Activated CD4-positive, alpha-beta memory T cell treated with anti-CD3 and anti-CD28 coated beads for 36 hours (primary cell): ENCODE data around the gene PARVA. TPM values are rescaled to one million over a fixed set of nuclear protein-coding genes. Genes with fewer than 3 reads are reported as not detected.
"Not testable (repeated sequence)": the region's sequence is repeated elsewhere in the genome, so short reads cannot be mapped to it uniquely, and the experiment has no call there.

Experiments used
- CTCF ChIA-PET: fragments of 350-600 bp; sonication (Branson Sonifier 250); formaldehyde crosslinking; loops from one replicate; lab custom pipeline; 2021; ENCODE audit warnings: antibody characterized with exemption, inconsistent platforms; lab: Charles Lee
- POLR2A ChIA-PET: fragments of 350-600 bp; sonication (Branson Sonifier 250); formaldehyde crosslinking; loops from one replicate; lab custom pipeline; 2021; ENCODE audit warnings: antibody characterized with exemption; lab: Charles Lee
- DNase-seq: peaks from one replicate; pipeline ENCODE4 v3.0.0-alpha.2; 2020
- H3K27ac Mint-ChIP-seq: one replicate; pipeline ENCODE4 v1.8.0; 2021; ENCODE audit warnings: mixed read lengths
- H3K27me3 Mint-ChIP-seq: one replicate; pipeline ENCODE4 v1.8.0; 2021; ENCODE audit warnings: mixed read lengths
- H3K36me3 Mint-ChIP-seq: one replicate; pipeline ENCODE4 v1.8.0; 2021; ENCODE audit warnings: mixed read lengths
- H3K4me1 Mint-ChIP-seq: one replicate; pipeline ENCODE4 v1.8.0; 2021; ENCODE audit warnings: low read depth, mixed read lengths
- H3K4me3 Mint-ChIP-seq: one replicate; pipeline ENCODE4 v1.8.0; 2021; ENCODE audit warnings: mild to moderate bottlenecking, mixed read lengths
- H3K9me3 Mint-ChIP-seq: one replicate; pipeline ENCODE4 v1.8.0; 2021; ENCODE audit warnings: mixed read lengths
- intact Hi-C: fragments of 100-400 bp; cut with micrococcal nuclease; formaldehyde crosslinking; loops from one replicate; pipeline ENCODE4 v1.15.1; 2023
- total RNA-seq, 2 experiments: library from RNA; stranded (reverse); gene quantifications; one replicate each; pipeline ENCODE4 v1.2.3, GENCODE V29; 2021

The PARVA gene
- total RNA-seq, 2 experiments from 2014 or later, result 0.33 to 0.41 TPM

DNA sequence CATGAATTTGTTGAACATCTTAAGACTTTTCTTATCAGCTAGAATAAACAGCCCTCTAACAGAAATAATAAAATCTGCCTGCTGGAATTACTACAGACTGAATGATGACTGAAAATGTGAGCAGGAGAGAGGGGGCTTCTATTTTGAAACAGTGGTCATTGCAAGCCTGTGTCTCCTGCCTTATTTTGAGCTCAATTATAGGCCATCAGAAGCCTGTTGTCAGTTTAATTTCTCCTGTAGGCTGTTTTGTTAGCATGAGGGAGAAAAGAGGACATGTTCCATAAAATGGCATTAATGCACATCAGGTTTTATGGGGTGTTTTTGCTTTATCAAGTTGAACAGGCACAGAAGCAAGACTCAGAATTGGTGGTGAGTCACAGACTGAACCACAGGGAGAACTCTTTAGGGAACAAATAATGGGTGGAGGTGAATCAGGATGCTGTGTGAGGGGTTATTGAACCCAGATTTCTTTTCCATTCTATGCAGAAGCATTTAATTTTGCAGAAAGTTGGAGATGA, 129.1 kb downstream of the PARVA start:
- Mint-ChIP-seq H3K9me3 (no peaks in the 10 kb centered on the region), H3K4me3 (no peak overlapping the region), H3K36me3 (no peaks in the 10 kb centered on the region), H3K27ac (no peak overlapping the region), H3K4me1 (no peaks in the 10 kb centered on the region), H3K27me3 (peaks cover 2% of the 10 kb centered on the region)
- ChIA-PET CTCF (no interaction called here), POLR2A (no interaction called here)
- intact Hi-C loops, result no loop called here
- DNase-seq, result no peak

DNA sequence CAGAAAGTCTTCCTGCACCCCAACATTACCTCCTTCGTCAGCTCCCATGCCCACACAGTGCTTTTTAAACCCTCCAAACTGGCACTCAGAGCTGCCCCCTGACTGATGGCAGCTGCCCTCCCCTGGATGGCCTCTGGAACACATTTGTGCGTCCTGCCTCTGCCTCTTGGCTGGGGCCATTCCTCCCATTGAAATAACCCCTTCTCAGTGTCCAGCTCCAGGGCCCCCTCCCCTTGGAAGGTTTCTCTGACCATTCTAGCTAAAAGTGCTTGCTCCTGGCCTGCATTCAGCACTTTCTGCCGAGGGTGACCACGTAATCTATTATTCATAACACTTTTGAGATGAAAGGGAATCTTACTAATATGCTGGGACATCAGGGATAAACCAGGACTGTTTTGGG, 130.0 kb downstream of the PARVA start:
- Mint-ChIP-seq H3K9me3 (no peaks in the 10 kb centered on the region), H3K27ac (no peak overlapping the region), H3K36me3 (no peaks in the 10 kb centered on the region), H3K4me3 (no peak overlapping the region), H3K4me1 (no peaks in the 10 kb centered on the region), H3K27me3 (peaks cover 2% of the 10 kb centered on the region)
- ChIA-PET POLR2A (no interaction called here), CTCF (no interaction called here)
- intact Hi-C loops, result no loop called here
- no peak for DNase-seq

DNA sequence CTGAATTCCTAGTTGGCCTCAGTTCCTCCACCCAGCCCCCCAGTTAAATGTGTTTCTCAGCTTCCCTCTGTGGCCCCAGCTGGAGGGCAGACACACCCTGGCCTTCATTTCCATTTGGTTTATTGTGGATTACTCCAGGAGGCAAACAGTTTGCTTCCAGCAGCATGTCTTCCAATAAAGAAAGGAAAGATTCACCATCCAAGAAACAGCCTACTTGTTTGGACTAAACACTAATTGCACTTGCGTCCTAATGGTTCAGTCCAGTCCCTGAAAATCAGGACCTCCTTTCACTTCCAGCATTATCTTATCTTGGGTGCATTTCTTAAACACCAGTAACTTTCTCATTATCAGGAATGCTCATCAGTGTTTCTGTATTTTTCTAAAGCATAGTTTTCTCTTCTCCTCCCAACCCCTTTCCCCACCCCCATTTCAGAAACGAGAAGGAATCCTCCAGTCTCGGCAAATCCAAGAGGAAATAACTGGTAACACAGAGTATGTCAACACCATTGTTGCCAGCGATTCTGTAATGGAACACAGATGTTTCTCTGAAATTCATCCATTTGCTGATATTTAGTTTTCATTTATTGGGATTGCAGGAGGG, 130.9 kb downstream of the PARVA start:
- Mint-ChIP-seq H3K9me3 (no peaks in the 10 kb centered on the region), H3K4me3 (no peak overlapping the region), H3K27me3 (peaks cover 2% of the 10 kb centered on the region), H3K27ac (no peak overlapping the region), H3K4me1 (no peaks in the 10 kb centered on the region), H3K36me3 (no peaks in the 10 kb centered on the region)
- intact Hi-C loops, result no loop called here
- ChIA-PET CTCF (no interaction called here), POLR2A (no interaction called here)
- DNase-seq, result no peak

DNA sequence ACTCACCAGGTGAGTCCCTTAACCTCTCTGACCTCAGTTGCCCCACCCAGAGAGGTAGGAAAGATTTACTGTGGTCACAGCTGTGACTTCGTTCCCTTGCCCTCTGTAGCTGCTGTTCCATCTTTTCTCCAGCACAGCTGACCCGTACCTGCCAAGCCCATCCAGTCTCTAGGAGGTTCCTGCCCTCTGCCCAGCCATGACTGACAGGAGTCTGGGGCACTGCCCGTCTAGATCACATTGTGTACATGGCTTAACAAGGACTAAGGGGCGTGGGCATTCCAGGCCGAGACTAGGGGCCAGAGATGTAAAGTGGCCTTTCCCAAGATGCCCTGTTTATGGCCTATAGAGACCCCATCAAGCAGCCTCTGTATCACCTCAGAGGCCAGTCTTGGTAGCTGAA, 132.0 kb downstream of the PARVA start:
- Mint-ChIP-seq H3K9me3 (no peaks in the 10 kb centered on the region), H3K4me3 (no peak overlapping the region), H3K36me3 (no peaks in the 10 kb centered on the region), H3K27ac (no peak overlapping the region), H3K4me1 (no peaks in the 10 kb centered on the region), H3K27me3 (peaks cover 2% of the 10 kb centered on the region)
- no peak for DNase-seq
- ChIA-PET POLR2A (no interaction called here), CTCF (no interaction called here)
- intact Hi-C loops, result no loop called here

DNA sequence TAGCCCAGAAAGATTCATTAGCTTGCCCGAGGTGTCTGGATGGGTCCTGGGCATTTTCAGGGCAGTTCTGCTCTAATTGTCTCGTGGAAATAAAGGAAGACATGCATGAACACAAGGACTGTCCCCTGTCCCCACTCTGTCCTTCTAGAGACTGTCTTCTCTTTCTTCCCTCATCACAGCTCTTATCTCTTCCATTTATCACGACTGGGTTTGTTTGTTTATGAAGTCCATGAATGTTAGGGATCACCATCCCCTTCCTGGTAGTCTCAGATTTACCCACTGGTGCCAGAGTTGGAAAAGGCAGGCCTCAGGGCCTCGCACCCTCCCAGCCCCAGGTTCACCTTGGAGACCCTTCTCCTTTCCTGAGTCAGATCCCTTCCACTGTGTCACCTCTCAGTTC, 134.8 kb downstream of the PARVA start:
- Mint-ChIP-seq H3K36me3 (no peaks in the 10 kb centered on the region), H3K27ac (no peak overlapping the region)
- CTCF ChIA-PET, result no interaction called here

DNA sequence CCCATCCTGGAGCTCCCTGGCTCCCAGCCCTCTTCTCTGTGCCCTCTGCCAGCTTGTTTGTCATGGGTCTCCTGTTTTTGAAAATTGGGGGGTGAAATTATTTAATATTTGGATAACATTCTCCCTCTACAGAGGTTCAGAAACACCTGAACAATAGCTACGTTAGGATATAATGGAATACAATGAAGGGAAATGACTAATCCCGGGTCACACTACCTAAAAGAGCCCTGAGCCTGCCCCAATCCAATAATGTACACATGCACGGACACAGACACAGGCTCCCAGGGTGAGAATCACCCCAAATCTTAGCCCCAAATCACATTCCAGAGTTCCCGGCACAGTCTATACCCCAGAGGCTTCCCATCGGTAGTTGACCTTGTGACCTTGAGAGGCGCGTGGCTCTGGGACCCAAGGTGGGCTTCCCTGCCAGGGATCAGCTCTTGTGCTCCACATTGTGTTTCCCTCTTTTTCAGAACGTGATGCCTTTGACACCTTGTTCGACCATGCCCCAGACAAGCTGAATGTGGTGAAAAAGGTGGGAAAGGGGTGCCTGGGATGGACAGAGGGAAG, 135.5 kb downstream of the PARVA start:
- H3K27me3 Mint-ChIP-seq, result peaks cover 2% of the 10 kb centered on the region
- H3K27ac Mint-ChIP-seq, result no peak overlapping the region
- no peaks in the 10 kb centered on the region for H3K4me1 Mint-ChIP-seq
- intact Hi-C loops, result no loop called here
- DNase-seq, result no peak
- H3K9me3 Mint-ChIP-seq, result no peaks in the 10 kb centered on the region
- ChIA-PET CTCF (no interaction called here), POLR2A (no interaction called here)
- H3K4me3 Mint-ChIP-seq, result no peak overlapping the region
- no peaks in the 10 kb centered on the region for H3K36me3 Mint-ChIP-seq

More for the DNA sequence above, 134.8 kb downstream of the PARVA start:
- POLR2A ChIA-PET, result no interaction called here
- H3K27me3 Mint-ChIP-seq, result peaks cover 2% of the 10 kb centered on the region
- H3K9me3 Mint-ChIP-seq, result no peaks in the 10 kb centered on the region
- intact Hi-C loops, result no loop called here
- no peak for DNase-seq
- H3K4me3 Mint-ChIP-seq, result no peak overlapping the region
- no peaks in the 10 kb centered on the region for H3K4me1 Mint-ChIP-seq

DNA sequence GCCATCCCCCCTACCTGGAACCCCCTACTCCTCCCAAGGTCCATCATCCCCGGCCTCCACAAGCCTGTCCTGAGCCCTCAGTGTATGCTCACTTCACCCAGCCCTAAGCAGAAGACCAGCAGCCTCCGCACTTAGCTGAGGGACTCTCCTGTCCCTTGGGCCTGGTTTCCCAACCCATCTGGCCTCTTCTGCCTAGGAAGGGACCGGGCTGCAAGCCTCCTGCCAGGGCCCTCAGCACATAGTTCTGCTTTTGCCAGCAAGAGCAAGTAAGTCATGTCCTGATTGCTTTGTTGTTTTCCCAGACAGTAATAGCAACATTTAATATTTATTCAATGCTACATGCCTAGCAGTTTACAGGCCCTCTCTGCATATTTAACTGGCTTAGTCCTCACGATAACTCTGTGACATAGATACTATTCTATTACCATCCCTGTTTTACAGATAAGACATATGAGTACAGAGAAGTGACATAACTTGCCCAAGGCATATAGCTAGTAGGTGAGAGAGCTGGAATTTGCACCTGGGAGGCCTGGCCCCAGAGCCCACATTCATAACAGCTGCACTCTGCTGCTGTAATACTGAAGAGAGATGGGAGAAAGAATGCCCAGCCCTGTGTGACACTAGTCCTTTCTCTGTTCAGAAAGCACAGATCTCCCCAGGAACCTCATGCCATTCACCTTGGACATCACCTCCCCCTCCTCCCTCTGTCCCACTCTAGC, 139.2 kb downstream of the PARVA start:
- Mint-ChIP-seq H3K4me1 (no peaks in the 10 kb centered on the region), H3K27ac (no peak overlapping the region), H3K4me3 (no peak overlapping the region), H3K27me3 (no peaks in the 10 kb centered on the region), H3K36me3 (no peaks in the 10 kb centered on the region), H3K9me3 (no peaks in the 10 kb centered on the region)
- POLR2A ChIA-PET, result no interaction called here
- no peak for DNase-seq
- CTCF ChIA-PET, result no interaction called here
- intact Hi-C loops, result no loop called here

DNA sequence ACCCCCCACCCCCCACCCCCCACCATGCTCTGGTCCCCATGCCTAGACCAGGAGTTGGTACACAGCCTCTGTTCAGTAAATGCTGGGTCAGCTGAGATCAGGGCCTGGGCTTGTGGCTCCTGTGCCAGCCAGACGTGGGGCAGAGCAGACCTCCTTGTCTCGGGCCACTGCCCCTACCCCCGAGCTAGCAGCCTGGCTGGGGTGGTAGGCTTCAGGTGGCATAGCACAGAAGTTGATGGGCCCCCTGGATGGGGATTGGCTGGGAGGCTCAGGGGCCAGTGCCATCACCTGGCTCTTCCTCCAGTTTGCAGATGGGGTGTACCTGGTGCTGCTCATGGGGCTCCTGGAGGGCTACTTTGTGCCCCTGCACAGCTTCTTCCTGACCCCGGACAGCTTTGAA, 139.9 kb downstream of the PARVA start:
- CTCF ChIA-PET, result no interaction called here
- H3K27ac Mint-ChIP-seq, result no peak overlapping the region
- no peak for DNase-seq
- intact Hi-C loops, result no loop called here
- POLR2A ChIA-PET, result no interaction called here
- H3K4me3 Mint-ChIP-seq, result no peak overlapping the region
- no peaks in the 10 kb centered on the region for H3K9me3 Mint-ChIP-seq
- no peaks in the 10 kb centered on the region for H3K27me3 Mint-ChIP-seq
- H3K4me1 Mint-ChIP-seq, result no peaks in the 10 kb centered on the region
- H3K36me3 Mint-ChIP-seq, result no peaks in the 10 kb centered on the region

DNA sequence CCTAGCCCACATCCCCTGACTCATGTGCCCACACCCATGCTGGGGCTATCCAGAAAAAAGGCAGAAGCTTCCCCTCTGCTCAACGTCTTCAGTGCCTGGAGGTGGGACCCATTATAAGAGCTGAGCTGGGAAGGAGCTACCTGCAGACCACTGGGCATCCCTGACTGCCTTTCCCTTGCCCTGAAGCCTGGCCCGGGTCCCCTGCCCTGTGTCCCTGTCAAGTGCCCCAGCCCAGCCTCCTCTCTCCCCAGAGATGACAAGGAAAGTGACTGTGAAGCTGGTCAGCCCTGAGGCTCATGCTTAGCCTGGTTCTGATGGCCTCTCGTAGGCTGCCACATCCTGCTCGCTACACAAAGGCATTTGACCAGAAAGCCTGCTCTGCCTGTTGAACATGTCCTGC, 140.4 kb downstream of the PARVA start:
- Mint-ChIP-seq H3K4me3 (no peak overlapping the region), H3K4me1 (no peaks in the 10 kb centered on the region), H3K9me3 (no peaks in the 10 kb centered on the region), H3K36me3 (no peaks in the 10 kb centered on the region), H3K27ac (no peak overlapping the region), H3K27me3 (no peaks in the 10 kb centered on the region)
- CTCF ChIA-PET, result no interaction called here
- DNase-seq, result no peak
- POLR2A ChIA-PET, result no interaction called here
- intact Hi-C loops, result no loop called here

DNA sequence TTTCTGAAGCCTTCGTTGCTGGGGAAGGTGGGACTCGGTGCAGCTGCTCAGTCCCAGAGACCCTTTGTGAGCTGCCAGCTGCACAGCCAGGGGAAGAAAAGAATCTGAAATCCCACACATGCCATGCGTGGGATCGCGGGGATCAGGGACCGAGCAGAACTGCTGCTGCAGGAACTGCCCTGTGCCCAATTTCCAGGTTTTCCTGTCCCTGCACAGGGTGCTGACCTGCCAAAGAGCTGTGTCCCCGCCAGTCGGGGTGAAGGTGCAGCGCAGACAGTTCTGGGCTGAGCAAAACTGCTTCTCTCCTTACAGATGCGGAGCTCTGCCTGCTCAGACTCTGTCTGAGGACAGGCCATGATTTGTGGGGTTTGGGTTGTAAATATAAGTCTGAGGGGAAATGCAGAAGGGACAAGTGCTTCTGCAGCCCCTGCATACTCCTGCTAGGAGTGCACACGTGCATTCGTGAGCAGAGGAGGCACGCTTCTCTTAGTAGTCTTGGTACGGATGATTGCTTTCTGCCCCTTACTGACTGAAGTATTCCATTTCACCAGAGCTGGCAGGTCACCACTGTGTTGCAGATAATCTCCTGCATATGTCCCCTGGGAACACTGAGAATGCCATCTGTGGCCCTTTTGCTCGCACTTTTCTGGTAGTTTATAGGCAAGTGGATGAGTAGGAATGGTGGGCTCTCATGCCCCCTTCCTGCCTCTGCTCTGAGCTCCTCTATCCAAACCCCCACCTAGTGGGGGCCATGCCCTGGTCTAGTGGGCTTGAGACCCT, 141.4 kb downstream of the PARVA start:
- ChIA-PET CTCF (no interaction called here), POLR2A (no interaction called here)
- DNase-seq, result no peak
- H3K9me3 Mint-ChIP-seq, result no peaks in the 10 kb centered on the region
- intact Hi-C loops, result no loop called here
- no peak overlapping the region for H3K27ac Mint-ChIP-seq
- H3K36me3 Mint-ChIP-seq, result no peaks in the 10 kb centered on the region
- H3K27me3 Mint-ChIP-seq, result no peaks in the 10 kb centered on the region
- H3K4me1 Mint-ChIP-seq, result no peaks in the 10 kb centered on the region
- no peak overlapping the region for H3K4me3 Mint-ChIP-seq

DNA sequence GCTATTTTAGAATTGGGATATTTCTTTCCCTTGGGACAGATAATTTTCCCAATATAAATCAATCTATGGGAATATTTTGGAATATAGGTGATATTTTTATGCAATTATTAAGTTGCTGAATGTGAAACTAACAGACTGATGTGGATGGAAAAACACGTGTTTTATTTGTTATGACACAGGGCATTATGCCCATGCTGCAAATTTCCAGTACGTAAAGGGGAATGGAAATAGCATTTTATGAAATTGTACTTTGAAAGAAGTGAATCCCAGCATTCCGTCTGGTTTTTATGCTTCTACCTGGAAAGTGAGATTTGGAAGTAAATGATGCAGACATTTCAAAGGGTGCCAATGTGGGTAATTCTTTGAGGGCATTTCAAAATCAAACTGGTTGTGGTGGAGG, 142.7 kb downstream of the PARVA start:
- H3K27me3 Mint-ChIP-seq, result no peaks in the 10 kb centered on the region
- POLR2A ChIA-PET, result no interaction called here
- no peak for DNase-seq
- H3K27ac Mint-ChIP-seq, result no peak overlapping the region
- no peaks in the 10 kb centered on the region for H3K9me3 Mint-ChIP-seq
- no peaks in the 10 kb centered on the region for H3K36me3 Mint-ChIP-seq
- CTCF ChIA-PET, result no interaction called here
- H3K4me1 Mint-ChIP-seq, result no peaks in the 10 kb centered on the region
- intact Hi-C loops, result no loop called here
- no peak overlapping the region for H3K4me3 Mint-ChIP-seq

DNA sequence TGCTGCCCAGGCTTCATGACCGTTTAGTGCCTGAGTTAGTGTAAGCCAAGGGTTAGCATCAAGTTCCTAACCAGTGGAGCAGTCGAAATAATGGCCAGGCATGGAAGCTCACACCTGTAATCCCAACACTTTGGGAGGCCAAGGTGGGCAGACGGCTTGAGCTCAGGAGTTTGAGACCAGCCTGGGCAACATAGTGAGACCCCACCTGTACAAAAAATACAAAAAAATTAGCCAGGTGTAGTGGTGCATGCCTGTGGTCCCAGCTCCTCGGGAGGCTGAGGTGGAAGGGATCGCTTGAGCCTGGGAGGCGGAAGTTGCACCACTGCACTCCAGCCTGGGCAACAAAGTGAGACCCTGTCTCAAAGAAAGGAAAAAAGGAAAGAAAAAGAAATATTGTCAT, 143.2 kb downstream of the PARVA start:
- CTCF ChIA-PET, DNase-seq, H3K4me3 Mint-ChIP-seq, H3K27me3 Mint-ChIP-seq, H3K27ac Mint-ChIP-seq, H3K36me3 Mint-ChIP-seq, H3K9me3 Mint-ChIP-seq, H3K4me1 Mint-ChIP-seq, intact Hi-C loops, POLR2A ChIA-PET: not testable (repeated sequence)
